NCI-H1105 treated with DMSO at 0.1 percent for 48 hours (cell line): ENCODE data around the gene PTPA.

ENCODE experiments used
- DNase-seq: peaks from one replicate; lab custom pipeline; 2025; lab: John Stamatoyannopoulos, UW

The PTPA gene

DNA sequence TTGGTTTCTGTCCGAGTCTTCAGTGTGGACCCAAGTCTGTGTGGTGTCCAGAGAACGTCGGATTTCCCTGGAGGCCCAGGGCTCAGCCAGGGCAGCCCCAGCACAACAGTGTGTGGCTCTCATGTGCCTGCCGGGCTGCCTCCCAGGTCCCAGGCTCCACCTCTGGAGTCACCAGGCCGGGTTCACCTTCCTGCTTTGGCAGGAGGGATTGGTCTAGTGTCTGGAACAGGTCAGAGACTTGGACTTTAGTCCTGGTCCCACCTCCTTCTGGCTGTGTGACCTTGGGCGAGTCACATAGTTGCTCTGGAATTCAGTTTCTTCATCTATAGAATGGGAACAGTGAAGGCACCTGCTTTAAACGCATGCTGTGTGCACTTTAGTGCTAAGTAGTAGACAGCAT is 27.1 kb upstream of the PTPA start:
- no peak for DNase-seq

GRCh38 chr9:129089246-129089645 is 22.0 kb upstream of the PTPA start:
- DNase-seq: no peak

GRCh38 chr9:129093602-129094386 is 17.4 kb upstream of the PTPA start:
- DNase-seq: no peak

DNA sequence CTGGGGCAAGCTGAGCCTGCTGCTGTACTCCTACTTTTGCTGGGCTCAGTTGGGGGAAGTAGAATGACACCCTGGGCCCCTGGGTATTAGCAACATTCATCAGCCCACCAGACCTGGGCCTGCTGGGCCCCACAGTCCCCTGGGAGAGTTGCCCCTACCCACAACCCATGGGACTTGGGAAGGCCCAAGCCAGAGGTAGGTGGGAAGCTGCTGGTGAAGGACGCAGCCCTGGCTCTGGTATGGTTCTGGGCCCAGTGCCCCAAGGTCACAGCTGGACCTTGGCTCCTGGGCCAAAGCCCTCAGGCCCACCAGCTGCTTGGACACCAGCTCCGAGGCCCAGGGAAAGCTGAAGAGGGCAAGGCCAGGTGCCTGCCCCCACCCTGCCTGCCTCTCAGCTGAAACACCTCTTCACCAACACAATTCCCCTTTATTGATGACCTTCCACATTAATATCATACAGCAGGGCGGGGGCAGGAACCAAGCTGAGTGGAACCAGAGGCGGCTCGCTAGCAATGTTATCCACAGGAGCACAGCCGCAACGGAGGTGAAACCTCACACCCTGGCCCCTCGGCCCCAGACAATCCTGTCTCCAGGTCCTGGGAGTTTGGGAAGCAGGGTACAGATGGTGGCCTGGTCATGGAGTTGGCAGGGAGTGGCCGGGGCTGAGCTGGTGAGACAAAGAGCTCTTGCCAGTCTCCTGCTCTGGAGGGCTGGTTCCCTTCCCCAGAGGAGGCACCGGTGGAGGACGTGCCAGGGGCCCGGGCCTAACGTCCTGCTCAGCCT is 16.6 kb upstream of the PTPA start:
- DNase-seq: no peak

- no peak for DNase-seq
Observed at GRCh38 chr9:129095170-129095667, 16.0 kb upstream of the PTPA start.

- DNase-seq: no peak
Observed at GRCh38 chr9:129095908-129096307, 15.3 kb upstream of the PTPA start.

- no peak for DNase-seq
Observed at GRCh38 chr9:129097671-129098306, 13.4 kb upstream of the PTPA start.

GRCh38 chr9:129098328-129098727 is 12.9 kb upstream of the PTPA start:
- DNase-seq: no peak

GRCh38 chr9:129100383-129101169 is 10.6 kb upstream of the PTPA start:
- no peak for DNase-seq

- no peak for DNase-seq
Observed at GRCh38 chr9:129101279-129101678, 9.9 kb upstream of the PTPA start.

DNA sequence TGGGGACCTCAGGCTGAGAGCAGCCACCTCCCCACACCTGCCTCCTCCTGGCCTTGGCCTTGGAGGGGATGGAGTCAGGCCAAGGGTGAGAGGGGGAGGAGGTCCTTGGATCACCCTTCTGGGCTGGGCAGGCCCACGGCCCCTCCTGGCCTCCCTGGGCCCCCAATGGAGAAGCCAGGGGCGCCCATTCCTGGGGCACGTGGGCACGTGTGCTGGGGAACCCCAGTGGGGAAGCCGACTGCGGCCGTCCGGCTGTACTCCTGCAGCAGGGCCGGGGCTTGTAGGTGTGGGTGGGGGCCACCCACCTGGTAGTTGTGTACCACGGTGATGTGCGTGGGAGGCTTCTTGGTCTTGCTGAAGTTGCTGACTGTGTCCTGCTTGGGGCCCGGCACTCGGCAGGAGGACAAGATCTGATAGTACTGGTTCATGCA is 9.1 kb upstream of the PTPA start:
- DNase-seq: no peak

DNA sequence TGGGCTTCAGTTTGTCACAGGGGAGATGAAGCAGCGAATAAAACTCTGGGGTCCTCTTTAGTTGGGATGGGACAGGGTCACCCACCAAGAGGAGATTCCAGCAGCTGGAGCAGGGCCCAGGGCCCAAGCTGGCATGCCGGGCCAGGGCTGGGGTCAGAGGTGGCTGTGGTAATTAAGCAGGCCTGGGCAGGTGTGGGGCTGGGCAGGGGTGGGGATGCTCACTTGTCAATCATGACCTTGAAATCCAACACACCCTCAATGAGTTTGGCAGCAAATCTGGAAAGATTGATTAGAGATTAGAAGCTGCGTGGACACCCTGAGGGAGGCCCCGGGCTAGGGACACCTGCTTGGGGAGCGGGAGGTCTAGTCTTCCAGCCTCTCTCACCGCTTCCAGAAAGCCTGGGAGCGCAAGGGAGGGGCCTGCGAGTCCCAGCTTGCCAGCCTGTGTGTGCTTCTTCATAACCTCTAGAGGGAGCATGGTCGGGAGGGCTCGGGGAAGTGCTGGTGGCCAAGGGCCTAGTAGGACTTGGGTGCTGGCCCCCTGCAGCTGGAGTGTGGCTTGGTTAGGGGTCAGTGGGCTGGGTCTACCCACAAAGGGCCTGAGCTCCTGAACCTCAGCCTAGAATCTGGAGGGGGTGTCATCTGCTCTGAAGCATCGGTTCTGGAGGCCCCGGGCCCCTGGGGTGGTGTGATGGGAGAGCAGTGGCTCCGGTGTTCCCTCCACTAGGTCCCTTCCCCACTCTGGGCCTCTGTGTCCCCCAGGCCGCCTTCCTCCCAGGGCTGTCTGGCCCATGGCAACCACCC is 8.2 kb upstream of the PTPA start:
- peak; percentile 45 for DNase-seq

DNA sequence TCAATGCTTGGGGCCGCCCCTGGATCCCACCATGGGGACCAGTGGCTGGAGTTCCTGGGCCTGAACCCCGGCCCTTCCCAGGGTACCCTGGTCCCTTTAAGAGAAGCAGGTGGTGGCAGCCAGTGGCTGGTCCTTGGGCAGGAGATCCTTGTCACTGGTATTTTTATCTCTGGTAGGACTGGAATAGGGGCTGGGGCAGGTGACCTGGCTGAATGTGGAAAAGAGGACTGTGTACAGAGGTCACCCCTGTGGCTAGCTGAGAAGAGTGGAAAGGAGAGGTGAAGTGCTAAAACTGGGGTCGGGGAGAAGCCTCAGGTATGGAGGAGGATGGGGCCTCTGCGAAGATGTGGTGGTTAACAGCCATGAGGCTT is 7.6 kb upstream of the PTPA start:
- DNase-seq: no peak

DNA sequence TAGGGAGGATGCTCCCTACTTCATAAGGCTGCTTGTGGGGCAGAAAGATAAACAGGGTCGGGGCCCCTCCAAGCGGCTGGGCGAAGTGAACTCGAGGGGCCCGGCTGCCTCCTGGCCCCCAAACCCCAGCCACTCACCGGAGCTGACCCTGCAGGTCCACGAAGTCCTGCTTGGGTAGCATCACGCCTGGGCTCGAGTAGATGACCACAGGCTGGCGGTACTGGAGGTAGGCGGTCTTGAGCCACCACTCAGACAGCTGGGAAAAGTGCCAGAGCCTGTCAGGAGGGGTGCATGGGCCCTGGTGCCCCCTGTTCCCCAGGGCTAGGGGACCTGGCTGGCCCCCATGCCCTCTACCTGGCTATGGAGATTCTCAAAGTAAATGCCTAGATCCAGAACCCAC is 7.2 kb upstream of the PTPA start:
- no peak for DNase-seq

DNA sequence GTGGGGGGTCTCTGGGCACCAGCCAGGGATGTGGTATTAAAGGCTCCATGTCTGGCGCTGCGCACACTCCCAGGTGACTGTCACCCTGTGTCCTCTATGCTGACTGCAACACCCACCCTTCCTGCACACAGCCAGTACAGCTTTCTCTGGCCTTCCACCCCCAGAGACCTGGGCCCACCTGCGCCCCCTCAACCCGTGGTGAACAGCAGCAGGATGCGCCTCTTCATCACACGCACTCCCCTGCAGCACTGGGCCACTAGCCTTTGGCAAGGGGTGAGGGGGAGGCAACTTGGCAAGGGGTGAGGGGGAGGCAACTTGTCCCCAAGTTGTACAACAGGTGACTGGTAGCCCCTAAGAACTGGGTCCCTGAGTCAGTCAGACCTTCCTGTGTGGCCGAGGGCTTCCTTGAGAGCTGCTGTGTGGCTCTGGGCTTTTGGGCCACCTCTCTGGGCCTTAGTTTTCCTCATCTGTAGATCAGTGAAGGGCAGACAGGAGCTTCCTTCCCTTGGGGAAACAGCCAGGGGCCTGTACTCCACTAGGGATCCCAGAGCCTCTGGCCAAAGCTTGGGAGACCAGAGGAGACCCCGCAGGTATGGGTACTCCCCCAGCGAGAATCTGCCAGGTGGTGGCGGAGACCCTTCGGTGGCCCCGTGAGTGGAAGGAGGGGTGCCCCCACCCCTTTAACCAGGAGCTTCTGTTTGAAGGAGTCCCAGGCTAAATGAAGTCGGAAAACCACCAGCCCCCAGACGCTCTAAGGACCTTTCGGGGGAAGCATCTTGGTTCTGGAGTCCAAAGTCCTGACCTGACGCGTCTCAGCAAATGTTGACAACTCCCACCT is 5.1 kb upstream of the PTPA start:
- no peak for DNase-seq

- no peak for DNase-seq
Observed at GRCh38 chr9:129107651-129108050, 3.6 kb upstream of the PTPA start.

- DNase-seq: no peak
Observed at GRCh38 chr9:129108083-129108804, 3.0 kb upstream of the PTPA start.

DNA sequence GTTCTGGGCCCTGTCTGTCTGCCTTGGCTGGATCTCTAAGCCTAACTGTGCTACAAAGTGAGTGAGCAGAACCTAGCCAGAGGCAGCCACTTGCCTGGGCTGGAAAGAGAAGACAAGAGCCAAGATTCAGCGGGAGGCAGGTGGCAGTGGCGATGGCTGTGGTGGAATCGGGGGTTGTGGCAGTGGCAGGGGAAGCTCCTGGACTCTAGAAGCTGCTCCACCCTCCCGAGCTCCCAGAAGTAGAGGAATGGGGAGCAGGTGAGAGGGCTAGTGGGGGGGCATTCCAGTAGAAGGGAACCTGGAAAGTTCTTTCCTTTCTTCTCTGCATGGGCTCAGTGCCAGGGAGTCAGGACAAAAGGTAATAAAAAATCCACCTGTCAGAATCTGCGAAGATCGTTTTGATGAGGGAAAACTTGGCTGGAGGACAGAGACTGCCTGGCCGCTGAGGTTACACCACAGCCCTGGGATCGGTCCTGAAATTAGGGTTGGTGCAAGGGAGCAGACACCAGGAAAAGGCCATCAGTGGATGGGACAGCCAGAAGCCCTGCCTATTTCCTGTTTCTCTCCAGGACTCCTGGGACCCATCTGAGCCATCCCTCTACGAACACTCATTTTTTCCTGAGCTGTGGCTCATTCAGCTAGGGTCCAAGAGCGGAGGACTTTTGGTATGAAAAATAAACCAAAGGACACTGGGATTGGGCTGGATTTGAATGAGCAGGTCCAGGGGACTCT is 2.2 kb upstream of the PTPA start:
- peak; percentile 78 for DNase-seq

DNA sequence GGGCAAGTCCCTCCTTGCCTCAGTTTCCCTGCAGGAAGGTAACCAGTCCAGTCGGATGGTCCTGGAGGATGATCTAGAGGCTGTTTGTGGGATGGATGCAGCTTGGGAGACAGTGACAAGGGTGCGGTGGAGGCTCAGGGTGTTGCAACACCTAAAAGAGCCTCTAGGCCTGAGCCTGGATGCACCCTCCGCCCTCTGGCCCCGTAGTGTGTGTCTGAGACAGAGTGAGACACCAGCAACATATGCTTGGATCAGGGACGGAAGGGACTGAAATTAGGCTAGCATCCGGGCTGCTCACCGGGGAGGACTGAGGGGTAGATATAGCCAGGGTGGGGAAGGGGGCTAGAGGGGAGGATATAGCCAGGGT is 1.7 kb upstream of the PTPA start:
- no peak for DNase-seq
